WTC11 (cell line): ENCODE data around the gene TTLL10.

Experiments used
- CTCF ChIP-seq: fragments of 200-600 bp; IDR thresholded peaks from 2 replicates; pipeline ENCODE4 v1.8.0; 2022; ENCODE audit warnings: antibody characterized with exemption
- E2F1 ChIP-seq: sonication (generic); formaldehyde crosslinking; IDR thresholded peaks from 2 replicates; pipeline ENCODE4 v1.8.0; 2022; ENCODE audit warnings: mild to moderate bottlenecking, missing genetic modification reagents
- GABPB1 ChIP-seq: sonication (generic); formaldehyde crosslinking; IDR thresholded peaks from 2 replicates; pipeline ENCODE4 v1.8.1; 2023; ENCODE audit warnings: mild to moderate bottlenecking, missing genetic modification reagents
- MAX ChIP-seq: sonication (generic); formaldehyde crosslinking; IDR thresholded peaks from 2 replicates; pipeline ENCODE4 v1.8.0; 2022; ENCODE audit warnings: mild to moderate bottlenecking, missing genetic modification reagents
- NR2C2 ChIP-seq: sonication (generic); formaldehyde crosslinking; IDR thresholded peaks from 2 replicates; pipeline ENCODE4 v1.8.0; 2022; ENCODE audit warnings: mild to moderate bottlenecking, missing genetic modification reagents
- NR3C1 ChIP-seq: sonication (generic); formaldehyde crosslinking; conservative IDR thresholded peaks from 2 replicates; pipeline ENCODE4 v1.8.1; 2023; ENCODE audit warnings: low read depth, mild to moderate bottlenecking, missing genetic modification reagents
- TEAD4 ChIP-seq: sonication (generic); formaldehyde crosslinking; IDR thresholded peaks from 2 replicates; pipeline ENCODE4 v1.8.0; 2022; ENCODE audit warnings: mild to moderate bottlenecking, missing genetic modification reagents
- ZNF138 ChIP-seq: sonication (generic); formaldehyde crosslinking; conservative IDR thresholded peaks from 2 replicates; pipeline ENCODE4 v1.8.1; 2022; ENCODE audit warnings: mild to moderate bottlenecking, moderate library complexity, missing genetic modification reagents
- ZNF219 ChIP-seq: sonication (generic); formaldehyde crosslinking; IDR thresholded peaks from 2 replicates; pipeline ENCODE4 v1.8.0; 2023; ENCODE audit warnings: missing genetic modification reagents, mild to moderate bottlenecking, borderline replicate concordance
- ZNF512 ChIP-seq: sonication (generic); formaldehyde crosslinking; IDR thresholded peaks from 2 replicates; pipeline ENCODE4 v1.8.1; 2022; ENCODE audit warnings: missing genetic modification reagents, borderline replicate concordance
- ZNF532 ChIP-seq: fragments of 250-450 bp; sonication (Bioruptor Pico); IDR thresholded peaks from 2 replicates; pipeline ENCODE4 v1.9.0; 2021; ENCODE audit warnings: mild to moderate bottlenecking, borderline replicate concordance
- TF ChIP-seq, protein P1 (sequence below): fragments of 250-450 bp; sonication (Bioruptor Pico); IDR thresholded peaks from 2 replicates; pipeline ENCODE4 v2.1.2; 2022; ENCODE audit warnings: mild to moderate bottlenecking, moderate library complexity
- TF ChIP-seq, protein P2 (sequence below): sonication (generic); formaldehyde crosslinking; conservative IDR thresholded peaks from 2 replicates; pipeline ENCODE4 v1.8.1; 2022; ENCODE audit warnings: mild to moderate bottlenecking, missing genetic modification reagents
- TF ChIP-seq, protein P3 (sequence below): sonication (generic); formaldehyde crosslinking; IDR thresholded peaks from 2 replicates; pipeline ENCODE4 v1.8.1; 2022; ENCODE audit warnings: low read depth, missing genetic modification reagents, borderline replicate concordance

- TF ChIP-seq, protein P1, sequence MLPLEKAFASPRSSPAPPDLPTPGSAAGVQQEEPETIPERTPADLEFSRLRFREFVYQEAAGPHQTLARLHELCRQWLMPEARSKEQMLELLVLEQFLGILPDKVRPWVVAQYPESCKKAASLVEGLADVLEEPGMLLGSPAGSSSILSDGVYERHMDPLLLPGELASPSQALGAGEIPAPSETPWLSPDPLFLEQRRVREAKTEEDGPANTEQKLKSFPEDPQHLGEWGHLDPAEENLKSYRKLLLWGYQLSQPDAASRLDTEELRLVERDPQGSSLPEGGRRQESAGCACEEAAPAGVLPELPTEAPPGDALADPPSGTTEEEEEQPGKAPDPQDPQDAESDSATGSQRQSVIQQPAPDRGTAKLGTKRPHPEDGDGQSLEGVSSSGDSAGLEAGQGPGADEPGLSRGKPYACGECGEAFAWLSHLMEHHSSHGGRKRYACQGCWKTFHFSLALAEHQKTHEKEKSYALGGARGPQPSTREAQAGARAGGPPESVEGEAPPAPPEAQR (CRISPR knock-in tag), result no peak
- no peak for TF ChIP-seq GABPB1 (CRISPR knock-in tag)
- no peak for TF ChIP-seq NR2C2
- TF ChIP-seq ZNF138 (CRISPR knock-in tag), result no peak
- TF ChIP-seq NR3C1 (CRISPR knock-in tag), result no peak
- no peak for TF ChIP-seq CTCF
- TF ChIP-seq MAX (CRISPR knock-in tag), result no peak
- TF ChIP-seq ZNF532, result no peak
- TF ChIP-seq, protein P2, sequence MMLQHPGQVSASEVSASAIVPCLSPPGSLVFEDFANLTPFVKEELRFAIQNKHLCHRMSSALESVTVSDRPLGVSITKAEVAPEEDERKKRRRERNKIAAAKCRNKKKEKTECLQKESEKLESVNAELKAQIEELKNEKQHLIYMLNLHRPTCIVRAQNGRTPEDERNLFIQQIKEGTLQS (CRISPR knock-in tag), result no peak
- TF ChIP-seq ZNF512 (CRISPR knock-in tag), result no peak
- TF ChIP-seq, protein P3, sequence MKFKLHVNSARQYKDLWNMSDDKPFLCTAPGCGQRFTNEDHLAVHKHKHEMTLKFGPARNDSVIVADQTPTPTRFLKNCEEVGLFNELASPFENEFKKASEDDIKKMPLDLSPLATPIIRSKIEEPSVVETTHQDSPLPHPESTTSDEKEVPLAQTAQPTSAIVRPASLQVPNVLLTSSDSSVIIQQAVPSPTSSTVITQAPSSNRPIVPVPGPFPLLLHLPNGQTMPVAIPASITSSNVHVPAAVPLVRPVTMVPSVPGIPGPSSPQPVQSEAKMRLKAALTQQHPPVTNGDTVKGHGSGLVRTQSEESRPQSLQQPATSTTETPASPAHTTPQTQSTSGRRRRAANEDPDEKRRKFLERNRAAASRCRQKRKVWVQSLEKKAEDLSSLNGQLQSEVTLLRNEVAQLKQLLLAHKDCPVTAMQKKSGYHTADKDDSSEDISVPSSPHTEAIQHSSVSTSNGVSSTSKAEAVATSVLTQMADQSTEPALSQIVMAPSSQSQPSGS, result no peak
- no peak for TF ChIP-seq TEAD4
- TF ChIP-seq ZNF219 (CRISPR knock-in tag), result no peak
- no peak for TF ChIP-seq E2F1
Measured at GRCh38 chr1:1170215-1171091, 3.2 kb upstream of the TTLL10 start.
